ENCODE results near the gene HYOU1.
A peak's percentile ranks its signal among the peaks of the same experiment; 100 is the strongest.
"Not testable (repeated sequence)": the region's sequence is repeated elsewhere in the genome, so short reads cannot be mapped to it uniquely, and the experiment has no call there.

HYOU1 gene

DNA sequence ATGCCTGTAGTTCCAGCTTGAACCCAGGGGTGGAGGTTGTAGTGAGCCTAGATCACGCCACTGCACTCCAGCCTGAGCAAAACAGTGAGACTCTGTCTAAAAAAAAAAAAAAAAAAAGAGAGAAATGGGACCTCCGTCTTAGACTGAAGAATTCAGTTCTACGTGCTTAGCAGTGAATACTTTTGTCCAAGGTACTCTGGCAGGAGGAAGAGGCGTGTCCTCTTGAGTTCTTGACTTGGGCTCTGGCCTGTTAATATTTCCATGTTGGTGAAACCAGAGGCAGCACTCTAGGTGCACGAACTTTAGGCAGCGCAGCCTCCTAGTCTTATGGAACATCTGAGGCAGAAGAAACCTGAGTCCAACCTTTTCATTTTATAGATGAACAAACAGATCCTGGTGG lies 30.1 kb upstream of the HYOU1 start:
- DNase-seq = no peak

DNA sequence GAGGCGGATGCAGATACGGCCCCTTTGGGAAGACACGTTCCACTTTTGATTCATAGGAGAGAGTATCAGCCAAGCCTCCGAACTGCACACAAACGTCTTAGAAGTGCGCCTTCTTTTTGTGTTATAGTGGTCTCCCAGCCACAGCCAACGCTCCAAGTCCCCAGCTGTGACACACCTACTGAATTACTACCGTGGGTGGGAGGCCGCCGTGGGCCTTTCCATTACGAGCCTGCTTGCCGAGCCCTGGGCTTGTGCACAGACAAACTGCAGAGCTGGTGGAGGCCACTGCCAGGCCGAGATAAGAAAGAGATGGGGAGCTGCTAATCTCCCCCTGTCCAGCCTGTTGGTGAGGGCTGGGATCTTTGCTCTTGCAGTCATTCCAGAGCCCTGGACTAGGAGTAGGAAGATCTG lies 28.4 kb upstream of the HYOU1 start:
- DNase-seq = no peak

GRCh38 chr11:119084663-119085436 lies 27.8 kb upstream of the HYOU1 start, which contains the start of gene HMBS:
HMBS (plus strand) TSS chr11:119084881; CDS start chr11:119085034, 153 bp downstream.
- peak; percentile 92 for DNase-seq

- no peak for DNase-seq
These were observed 24.8 kb upstream of the HYOU1 start for GRCh38 chr11:119081682-119082260.

GRCh38 chr11:119078675-119079420 lies 21.8 kb upstream of the HYOU1 start:
- no peak for DNase-seq

DNA sequence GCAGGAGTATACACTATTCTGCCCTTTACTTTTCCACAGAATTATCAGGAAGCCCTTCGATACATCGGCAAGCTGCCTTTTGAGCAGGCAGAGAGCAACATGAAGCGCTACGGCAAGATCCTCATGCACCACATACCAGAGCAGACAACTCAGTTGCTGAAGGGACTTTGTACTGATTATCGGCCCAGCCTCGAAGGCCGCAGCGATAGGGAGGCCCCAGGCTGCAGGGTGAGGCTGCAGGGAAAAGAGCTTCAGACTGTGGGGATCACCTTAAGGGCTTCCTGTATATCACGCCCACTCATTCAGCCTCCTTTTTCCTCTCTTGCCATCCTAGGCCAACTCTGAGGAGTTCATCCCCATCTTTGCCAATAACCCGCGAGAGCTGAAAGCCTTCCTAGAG lies 20.8 kb upstream of the HYOU1 start:
- DNase-seq = no peak

- peak; percentile 96 for DNase-seq
These were observed 10.6 kb upstream of the HYOU1 start, which contains the start of gene VPS11 for GRCh38 chr11:119067371-119068222. VPS11 (plus strand) TSS chr11:119067818; CDS start chr11:119067824, 6 bp downstream.

DNA sequence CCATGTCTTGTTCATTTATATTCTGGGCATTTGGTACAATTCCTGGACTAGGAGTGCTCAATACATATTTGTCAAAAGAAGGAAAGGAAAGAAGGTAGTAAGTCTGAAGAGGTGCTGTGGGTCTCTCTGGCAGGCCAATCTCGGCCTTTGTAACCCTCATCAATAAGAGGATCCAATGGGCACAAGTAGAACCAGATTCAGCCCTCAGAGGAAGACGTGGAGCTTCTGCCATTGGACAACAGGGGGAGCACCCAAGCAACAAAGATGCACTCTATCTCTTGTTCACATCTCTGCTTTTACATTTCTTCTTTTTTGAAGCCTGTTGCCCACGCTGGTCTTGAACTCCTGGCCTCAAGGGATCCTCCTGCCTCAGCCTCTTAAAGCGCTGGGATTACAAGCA lies 8.4 kb upstream of the HYOU1 start:
- DNase-seq = peak; percentile 24

GRCh38 chr11:119062779-119063178 lies 5.8 kb upstream of the HYOU1 start:
- peak; percentile 31 for DNase-seq

DNA sequence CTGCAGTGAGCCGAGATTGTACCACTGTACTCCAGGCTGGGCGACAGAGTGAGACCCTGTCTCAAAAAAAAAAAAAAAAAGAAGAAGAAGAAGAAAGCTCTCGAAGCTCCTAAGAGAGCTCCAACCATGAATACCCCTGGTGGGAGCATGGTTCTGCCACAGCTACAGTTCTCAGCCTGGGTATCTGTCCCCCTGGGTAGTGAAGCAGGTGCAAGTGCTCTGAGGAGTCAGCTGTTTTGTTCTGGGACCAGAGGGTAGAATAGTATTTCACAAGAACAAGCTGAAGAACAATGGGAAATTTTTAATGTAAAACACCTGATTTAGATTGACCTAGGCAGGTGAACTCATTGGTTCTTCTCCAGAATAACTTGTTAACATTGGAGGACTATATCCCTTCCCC lies 4.3 kb upstream of the HYOU1 start:
- no peak for DNase-seq

- DNase-seq = not testable (repeated sequence)
These were observed 2.1 kb upstream of the HYOU1 start for GRCh38 chr11:119059128-119059527.

GRCh38 chr11:119056421-119056999 lies 495 bp downstream of the HYOU1 start:
- no peak for DNase-seq

DNA sequence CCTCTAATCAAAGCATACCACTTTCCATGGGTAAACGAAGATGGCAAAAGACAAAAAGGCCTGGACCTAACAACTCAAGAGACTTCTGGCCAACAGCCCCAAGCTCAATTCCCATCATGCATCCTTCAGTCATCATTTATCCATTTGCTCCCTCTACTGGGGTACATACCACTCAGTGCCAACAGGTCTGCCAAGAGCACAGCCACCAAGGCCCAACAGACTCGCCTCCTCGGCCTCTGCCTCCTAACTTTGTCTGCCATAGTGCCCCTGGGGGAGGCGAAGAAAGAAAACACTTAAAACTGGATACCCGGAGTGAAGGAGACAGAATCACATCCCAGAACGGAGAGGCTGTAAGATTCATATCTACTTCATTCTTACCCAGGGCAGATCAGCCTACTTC lies 1.1 kb downstream of the HYOU1 start:
- peak; percentile 25 for DNase-seq

DNA sequence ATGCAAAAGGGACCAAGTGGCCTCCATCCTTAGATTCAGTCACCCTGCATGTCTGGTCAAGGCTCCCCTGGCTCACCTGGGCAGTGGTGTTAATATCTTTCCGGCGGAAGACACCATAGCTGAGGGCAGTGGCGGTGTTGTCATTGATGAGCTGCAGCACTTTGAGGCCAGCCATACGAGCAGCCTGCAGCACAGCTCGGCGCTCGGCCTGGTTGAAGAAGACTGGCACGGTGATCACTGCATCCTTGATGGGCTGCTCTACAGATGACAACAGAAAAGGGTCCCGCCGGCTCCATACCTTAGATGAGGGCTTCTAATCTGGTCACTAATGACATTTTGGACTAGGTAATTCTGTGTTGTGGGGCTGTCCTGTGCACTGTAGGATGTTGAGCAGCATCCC lies 2.6 kb downstream of the HYOU1 start:
- no peak for DNase-seq

DNA sequence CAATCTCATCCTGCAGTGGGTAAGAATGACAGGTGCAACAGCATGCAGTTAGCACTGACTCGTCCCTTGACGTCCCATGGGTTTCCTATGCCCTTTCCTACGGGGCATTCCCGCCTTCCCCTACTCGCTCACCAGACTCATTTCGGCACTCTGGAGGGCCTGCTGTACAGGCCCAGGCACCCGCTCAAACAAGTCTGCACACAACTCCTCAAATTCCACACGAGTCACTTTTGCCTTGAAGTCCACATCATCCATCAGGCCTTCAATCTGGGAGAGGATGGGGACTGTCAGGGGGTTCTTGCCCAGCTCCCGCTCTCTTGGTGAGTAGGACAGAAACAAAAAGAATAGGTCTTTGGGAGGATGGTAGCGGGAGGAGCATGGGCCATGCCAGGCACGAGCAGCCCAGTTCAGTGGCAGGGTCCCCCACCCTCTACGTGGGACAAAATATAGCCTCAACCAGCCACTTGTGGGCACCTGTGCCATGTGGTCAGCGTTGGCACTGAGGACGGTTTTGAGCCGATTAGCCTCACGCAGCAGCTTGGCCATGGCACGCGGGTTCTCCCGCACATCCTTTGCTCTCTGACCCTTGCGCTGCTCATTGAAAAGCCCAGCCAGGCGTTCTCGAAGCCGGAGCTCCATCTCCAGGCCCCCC lies 4.7 kb downstream of the HYOU1 start:
- no peak for DNase-seq

- no peak for DNase-seq
These were observed 5.4 kb downstream of the HYOU1 start for GRCh38 chr11:119051440-119052162.

DNA sequence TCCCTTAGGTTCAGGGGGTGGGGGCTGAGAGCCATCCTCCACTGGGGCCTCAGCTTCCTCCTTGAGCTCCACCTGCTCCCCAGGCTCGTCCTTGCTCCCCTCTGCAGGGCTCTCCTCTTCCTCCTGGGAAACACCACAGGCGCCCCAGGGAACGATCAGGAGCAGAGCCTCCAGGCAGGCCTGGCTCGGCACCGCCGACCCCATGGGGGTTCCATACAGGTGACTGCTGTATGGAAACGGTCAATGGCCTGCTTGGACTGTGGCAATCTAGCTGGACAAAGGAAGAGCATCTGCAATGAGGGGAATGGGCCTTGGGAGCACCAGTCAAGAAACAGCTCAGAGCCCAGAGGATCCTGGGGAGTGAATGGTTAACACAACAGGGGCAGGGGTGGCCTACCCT lies 7.9 kb downstream of the HYOU1 start:
- no peak for DNase-seq

DNA sequence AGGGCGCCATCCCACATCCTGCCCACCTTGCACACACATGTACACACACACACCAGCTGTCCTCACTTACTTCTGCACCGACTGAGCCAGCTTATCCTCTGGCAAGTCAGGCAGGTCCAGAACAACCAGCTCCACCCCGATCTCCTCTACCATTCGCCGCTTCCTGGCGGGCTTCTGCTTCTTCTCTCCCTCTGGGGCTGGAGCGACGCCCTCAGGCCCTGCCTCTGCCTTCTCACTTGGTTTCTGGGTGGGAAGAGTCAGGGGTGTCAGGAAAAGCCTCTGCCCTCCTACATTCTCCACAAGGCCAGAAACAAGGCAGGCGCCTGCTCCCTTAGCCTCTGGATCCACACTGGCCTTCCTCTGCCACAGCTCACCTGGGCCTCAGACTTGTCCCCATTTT lies 8.4 kb downstream of the HYOU1 start:
- DNase-seq = no peak

GRCh38 chr11:119047205-119047604 lies 9.8 kb downstream of the HYOU1 start:
- DNase-seq = no peak

DNA sequence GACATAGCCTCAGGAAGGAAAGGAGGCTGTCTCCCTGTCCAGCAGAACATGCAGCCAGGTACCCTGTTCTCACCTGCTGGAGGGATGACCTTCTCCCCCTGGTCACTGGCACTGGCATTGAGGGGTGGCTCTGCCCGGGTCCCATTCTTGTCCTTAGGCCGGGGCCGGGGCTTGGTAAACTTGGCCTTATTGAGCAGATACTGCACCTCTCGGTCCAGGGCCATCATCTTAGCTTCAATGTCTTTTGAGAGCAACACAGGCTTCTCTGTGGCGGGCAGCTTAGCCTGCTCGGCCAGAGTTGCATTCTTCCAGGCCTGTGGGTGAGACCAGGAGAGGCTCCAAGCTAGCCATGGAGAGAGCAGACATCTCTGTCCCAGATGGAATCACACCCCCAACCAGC lies 10.5 kb downstream of the HYOU1 start:
- DNase-seq = no peak

- DNase-seq = no peak
These were observed 12.3 kb downstream of the HYOU1 start for GRCh38 chr11:119044708-119045107.

All from fibroblast of skin of abdomen (primary cell).